Smooth muscle cell (in vitro differentiated cells): Measurements from ENCODE around the gene LIPC. TPM values are rescaled to one million over a fixed set of nuclear protein-coding genes. Genes with fewer than 3 reads are reported as not detected.

Experiments
- DNase-seq: peaks from one replicate; lab custom pipeline; 2025; ENCODE audit not compliant: unreplicated experiment; lab: John Stamatoyannopoulos, UW
- H2AFZ ChIP-seq: fragments of 200-600 bp; sonication (generic); 2 replicates; pipeline ENCODE4 v1.6.0; 2016; ENCODE audit warnings: antibody characterized with exemption, low read depth, mild to moderate bottlenecking
- H3F3A ChIP-seq: fragments of 200-600 bp; sonication (generic); 2 replicates; pipeline ENCODE4 v1.6.0; 2017; ENCODE audit warnings: antibody characterized with exemption, low read depth
- H3K27ac ChIP-seq: fragments of 200-600 bp; sonication (generic); 2 replicates; pipeline ENCODE4 v1.5.1; 2016; ENCODE audit warnings: low read depth, mild to moderate bottlenecking
- H3K27me3 ChIP-seq: fragments of 200-600 bp; sonication (generic); 2 replicates; pipeline ENCODE4 v1.6.1; 2016; ENCODE audit warnings: low read depth, mild to moderate bottlenecking
- H3K36me3 ChIP-seq: fragments of 200-600 bp; sonication (generic); 2 replicates; pipeline ENCODE4 v1.5.1; 2016; ENCODE audit warnings: low read depth
- H3K4me1 ChIP-seq: fragments of 200-600 bp; sonication (generic); 2 replicates; pipeline ENCODE4 v1.5.1; 2016; ENCODE audit warnings: low read depth
- H3K4me2 ChIP-seq: fragments of 200-600 bp; sonication (generic); 2 replicates; pipeline ENCODE4 v1.6.0; 2016; ENCODE audit warnings: mild to moderate bottlenecking
- H3K4me3 ChIP-seq: fragments of 200-600 bp; sonication (generic); 2 replicates; pipeline ENCODE4 v1.5.1; 2016; ENCODE audit warnings: mild to moderate bottlenecking
- H3K79me2 ChIP-seq: fragments of 200-600 bp; sonication (generic); 2 replicates; pipeline ENCODE4 v1.6.0; 2016; ENCODE audit warnings: low read depth, mild to moderate bottlenecking
- H3K9ac ChIP-seq: fragments of 200-600 bp; sonication (generic); 2 replicates; pipeline ENCODE4 v1.6.0; 2016; ENCODE audit warnings: low read depth
- H3K9me3 ChIP-seq: fragments of 200-600 bp; sonication (generic); replicated peaks from 2 replicates; pipeline ENCODE4 v1.5.1; 2016; ENCODE audit warnings: low read depth
- H4K20me1 ChIP-seq: fragments of 200-600 bp; sonication (generic); 2 replicates; pipeline ENCODE4 v1.6.0; 2016; ENCODE audit warnings: low read depth
- CTCF ChIP-seq: fragments of 200-600 bp; sonication (generic); IDR thresholded peaks from 2 replicates; pipeline ENCODE4 v1.5.1; 2017; ENCODE audit warnings: borderline replicate concordance, mild to moderate bottlenecking, antibody characterized with exemption; ENCODE audit not compliant: insufficient read depth, poor library complexity, severe bottlenecking
- WGBS: methylation state at CpG from one replicate; pipeline ENCODE4 v1.1.7; 2016; ENCODE audit warnings: low lambda C conversion rate; 5-methylcytosine and 5-hydroxymethylcytosine counted together
- polyA plus RNA-seq: library from polyadenylated mRNA; unstranded; fragments of >200 nt; fragmentation: Nextera tagmentation; extraction: Ambion mirVana; gene quantifications from 2 replicates; pipeline ENCODE4 v1.2.1, GENCODE V29; 2016
- total RNA-seq: library from RNA; depleted of rRNA; stranded (reverse); fragments of >200 nt; gene quantifications from 2 replicates; pipeline ENCODE4 v1.2.3, GENCODE V29; 2014

Gene LIPC
- total and polyA plus RNA-seq, 2 experiments from 2014 or later: not detected

GRCh38 chr15:58410353-58410752 is 21.4 kb upstream of the LIPC start:
- no peak for TF ChIP-seq CTCF
- H3K27me3 ChIP-seq: no peaks in the 10 kb centered on the region
- H3K4me2 ChIP-seq: no peak overlapping the region
- no peaks in the 10 kb centered on the region for H3F3A ChIP-seq
- H2AFZ ChIP-seq: no peak overlapping the region
- H3K36me3 ChIP-seq: no peaks in the 10 kb centered on the region
- H3K4me3 ChIP-seq: no peak overlapping the region
- WGBS: 78% methylated on average over 4 of the region's 4 CpGs
- H3K27ac ChIP-seq: no peak overlapping the region
- no peak overlapping the region for H3K9ac ChIP-seq
- H3K79me2 ChIP-seq: no peaks in the 10 kb centered on the region
- no peak for DNase-seq
- H3K4me1 ChIP-seq: peaks cover 4% of the 10 kb centered on the region
- no peaks in the 10 kb centered on the region for H3K9me3 ChIP-seq
- H4K20me1 ChIP-seq: no peaks in the 10 kb centered on the region

DNA sequence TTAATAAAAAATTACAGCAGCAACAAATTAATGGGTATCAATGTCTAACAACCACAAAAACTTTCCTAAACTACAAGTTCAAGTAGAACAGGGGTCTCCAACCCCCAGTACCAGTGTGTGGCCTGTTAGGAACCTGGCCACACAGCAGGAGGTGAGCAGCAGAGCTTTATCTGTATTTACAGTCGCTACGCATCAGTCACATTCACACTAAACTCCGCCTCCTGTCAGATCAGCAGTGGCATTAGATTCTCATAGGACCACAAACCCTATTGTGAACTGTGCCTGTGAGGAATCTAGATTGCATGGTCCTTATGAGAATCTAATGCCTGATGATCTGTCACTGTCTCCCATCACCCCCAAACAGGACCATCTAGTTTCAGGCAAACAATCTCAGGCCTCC is 18.5 kb upstream of the LIPC start:
- Histone ChIP-seq H3K9me3 (no peaks in the 10 kb centered on the region), H3K79me2 (no peaks in the 10 kb centered on the region), H2AFZ (no peak overlapping the region), H3K27me3 (no peaks in the 10 kb centered on the region), H3K4me1 (no peaks in the 10 kb centered on the region), H3K4me3 (no peak overlapping the region), H3K4me2 (no peak overlapping the region), H3K36me3 (no peaks in the 10 kb centered on the region), H3K9ac (no peak overlapping the region), H4K20me1 (no peaks in the 10 kb centered on the region), H3K27ac (no peak overlapping the region), H3F3A (no peaks in the 10 kb centered on the region)
- no peak for TF ChIP-seq CTCF
- DNase-seq: no peak
- 98% methylated on average over 3 of the region's 3 CpGs for WGBS

- Histone ChIP-seq H2AFZ (peak overlapping the region; percentile 20), H3K79me2 (no peaks in the 10 kb centered on the region), H3K9ac (no peak overlapping the region), H3K27ac (no peak overlapping the region), H3K36me3 (no peaks in the 10 kb centered on the region), H3F3A (no peaks in the 10 kb centered on the region), H3K4me1 (no peaks in the 10 kb centered on the region), H3K9me3 (no peaks in the 10 kb centered on the region), H3K4me2 (no peak overlapping the region), H3K4me3 (no peak overlapping the region), H3K27me3 (no peaks in the 10 kb centered on the region), H4K20me1 (no peaks in the 10 kb centered on the region)
- 98% methylated on average over 3 of the region's 3 CpGs for WGBS
- no peak for DNase-seq
- TF ChIP-seq CTCF: no peak
Observed at GRCh38 chr15:58415636-58416035, 16.2 kb upstream of the LIPC start.

GRCh38 chr15:58416963-58417362 is 14.8 kb upstream of the LIPC start:
- H3K4me2 ChIP-seq: no peak overlapping the region
- H3K79me2 ChIP-seq: no peaks in the 10 kb centered on the region
- TF ChIP-seq CTCF: no peak
- H3K9me3 ChIP-seq: no peaks in the 10 kb centered on the region
- 94% methylated on average over 5 of the region's 5 CpGs for WGBS
- no peaks in the 10 kb centered on the region for H3K36me3 ChIP-seq
- H3F3A ChIP-seq: no peaks in the 10 kb centered on the region
- no peaks in the 10 kb centered on the region for H4K20me1 ChIP-seq
- H3K27ac ChIP-seq: no peak overlapping the region
- no peak overlapping the region for H3K9ac ChIP-seq
- DNase-seq: no peak
- H3K4me3 ChIP-seq: no peak overlapping the region
- H3K4me1 ChIP-seq: no peaks in the 10 kb centered on the region
- H2AFZ ChIP-seq: no peak overlapping the region
- no peaks in the 10 kb centered on the region for H3K27me3 ChIP-seq
